ENCODE results near the gene ZNF689.
"Not testable (repeated sequence)": the region's sequence is repeated elsewhere in the genome, so short reads cannot be mapped to it uniquely, and the experiment has no call there.

The ZNF689 gene

DNA sequence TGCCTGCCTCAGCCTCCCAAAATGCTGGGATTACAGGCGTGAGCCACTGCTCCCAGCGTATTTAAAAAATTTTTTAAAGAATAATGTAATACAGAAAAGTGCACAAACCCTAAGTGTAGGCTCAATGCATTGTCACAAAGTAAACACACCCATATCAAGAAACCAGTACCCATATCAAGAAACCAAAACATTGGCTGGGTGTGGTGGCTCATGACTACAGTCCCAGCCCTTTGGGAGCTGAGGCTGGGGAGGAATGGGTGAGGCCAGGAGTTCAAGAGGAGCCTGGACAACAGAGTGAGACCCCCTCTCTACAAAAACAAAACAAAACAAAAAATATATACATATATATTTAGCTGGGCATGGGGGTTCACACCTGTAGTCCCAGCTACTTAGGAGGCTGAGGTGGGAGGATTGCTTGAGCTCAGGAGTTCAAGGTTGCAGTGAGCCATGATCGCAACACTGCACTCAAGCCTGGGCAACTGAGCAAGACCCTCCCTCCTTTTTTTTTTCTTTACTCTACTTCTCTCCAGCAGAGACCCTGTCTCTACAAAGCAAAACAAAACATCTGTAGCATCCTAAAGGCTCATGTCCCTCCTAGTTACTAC is 31.3 kb upstream of the ZNF689 start:
- no peak overlapping the region for H3K4me2 ChIP-seq (ENCODE audit: low read length)
- H3K27ac ChIP-seq (ENCODE audit: low read depth, low read length): no peak overlapping the region
- H3K79me2 ChIP-seq (ENCODE audit: control insufficient read depth, low read length): no peaks in the 10 kb centered on the region; the same call in 1 of the 2 replicates
- no peaks in the 10 kb centered on the region for H3K36me3 ChIP-seq (ENCODE audit: control insufficient read depth, low read length)
- H3K27me3 ChIP-seq (ENCODE audit: control insufficient read depth, low read length): no peaks in the 10 kb centered on the region
- TF ChIP-seq CTCF (IDR thresholded peaks at IDR 0.05; ENCODE audit: low read depth, low read length, poor library complexity, severe bottlenecking) (no peak), EZH2phosphoT487 (IDR thresholded peaks at IDR 0.05; ENCODE audit: borderline replicate concordance, low read length) (no peak)
- H3K4me3 ChIP-seq (ENCODE audit: low read length): no peak overlapping the region
- 0 out of 2 replicates have a peak, but pooled peaks cover 5% of the 10 kb centered on the region for H3F3A ChIP-seq (ENCODE audit: control insufficient read depth, insufficient read depth)
- no peaks in the 10 kb centered on the region for H3K9me3 ChIP-seq (ENCODE audit: control insufficient read depth, insufficient read depth, low read length)
- H4K20me1 ChIP-seq (ENCODE audit: control insufficient read depth, insufficient read depth, low read depth, low read length): no peaks in the 10 kb centered on the region
- H3K4me1 ChIP-seq (ENCODE audit: control insufficient read depth, low read length): 0 out of 2 replicates have a peak, but pooled peaks cover under 1% of the 10 kb centered on the region
- no peaks in the 10 kb centered on the region for H3K9me2 ChIP-seq (replicated peaks; ENCODE audit: control insufficient read depth, low read length)

DNA sequence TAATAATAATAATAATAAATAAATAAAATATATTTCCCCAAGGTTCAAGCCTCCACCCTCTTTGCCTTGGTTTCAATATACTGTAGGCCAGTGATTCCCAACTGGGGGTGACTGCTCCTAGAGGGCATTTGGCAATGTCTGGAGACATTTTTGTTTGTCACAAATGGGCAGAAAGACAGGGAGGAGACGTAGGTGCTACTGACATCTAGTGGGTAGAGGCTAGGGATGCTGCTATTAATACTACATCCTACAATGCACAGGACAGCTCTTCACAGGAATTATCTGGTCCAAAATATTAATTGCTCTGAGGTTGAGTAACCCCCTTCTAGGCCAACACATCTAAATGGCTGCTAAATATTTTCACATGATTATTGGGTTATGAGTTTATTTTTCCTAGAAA is 27.8 kb upstream of the ZNF689 start:
- H3K79me2 ChIP-seq (ENCODE audit: control insufficient read depth, low read length): peaks cover 29% of the 10 kb centered on the region
- H3K27ac ChIP-seq (ENCODE audit: low read depth, low read length): no peak overlapping the region
- H3K4me3 ChIP-seq (ENCODE audit: low read length): no peak overlapping the region
- H3K4me1 ChIP-seq (ENCODE audit: control insufficient read depth, low read length): peaks cover 15% of the 10 kb centered on the region
- H3K36me3 ChIP-seq (ENCODE audit: control insufficient read depth, low read length): 0 out of 2 replicates have a peak, but pooled peaks cover 2% of the 10 kb centered on the region
- H3K9me3 ChIP-seq (ENCODE audit: control insufficient read depth, insufficient read depth, low read length): no peaks in the 10 kb centered on the region
- H3K4me2 ChIP-seq (ENCODE audit: low read length): no peak overlapping the region
- peak; percentile 58 for TF ChIP-seq CTCF (IDR thresholded peaks at IDR 0.05; ENCODE audit: low read depth, low read length, poor library complexity, severe bottlenecking)
- no peak for TF ChIP-seq EZH2phosphoT487 (IDR thresholded peaks at IDR 0.05; ENCODE audit: borderline replicate concordance, low read length)
- 0 out of 2 replicates have a peak, but pooled peaks cover 5% of the 10 kb centered on the region for H3F3A ChIP-seq (ENCODE audit: control insufficient read depth, insufficient read depth)
- H4K20me1 ChIP-seq (ENCODE audit: control insufficient read depth, insufficient read depth, low read depth, low read length): no peaks in the 10 kb centered on the region
- no peaks in the 10 kb centered on the region for H3K27me3 ChIP-seq (ENCODE audit: control insufficient read depth, low read length)
- no peaks in the 10 kb centered on the region for H3K9me2 ChIP-seq (replicated peaks; ENCODE audit: control insufficient read depth, low read length)

GRCh38 chr16:30637139-30637538 is 26.9 kb upstream of the ZNF689 start:
- H4K20me1 ChIP-seq (ENCODE audit: control insufficient read depth, insufficient read depth, low read depth, low read length): not testable (repeated sequence)

DNA sequence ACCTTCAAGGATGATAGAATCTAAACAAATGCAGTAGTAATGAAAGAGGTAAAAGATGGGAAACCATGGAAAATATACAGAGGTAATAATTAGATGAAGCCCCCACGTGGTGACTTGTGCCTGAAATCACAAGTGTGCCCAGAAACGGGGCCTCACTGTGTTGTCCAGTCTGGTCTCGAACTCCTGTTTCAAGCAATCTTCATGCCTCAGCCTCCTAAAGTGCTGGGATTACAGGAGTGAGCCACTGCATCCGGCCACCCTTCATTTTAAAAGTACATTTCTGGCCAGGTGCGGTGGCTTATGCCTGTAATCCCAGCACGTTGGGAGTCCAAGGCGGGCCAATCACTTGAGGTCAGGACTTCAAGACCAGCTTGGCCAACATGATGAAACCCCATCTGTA is 26.4 kb upstream of the ZNF689 start:
- no peaks in the 10 kb centered on the region for H3K27me3 ChIP-seq (ENCODE audit: control insufficient read depth, low read length)
- H3K4me1 ChIP-seq (ENCODE audit: control insufficient read depth, low read length): peaks cover 15% of the 10 kb centered on the region
- no peak overlapping the region for H3K4me3 ChIP-seq (ENCODE audit: low read length)
- no peak overlapping the region for H3K27ac ChIP-seq (ENCODE audit: low read depth, low read length)
- H3K79me2 ChIP-seq (ENCODE audit: control insufficient read depth, low read length): peaks cover 29% of the 10 kb centered on the region
- H3K36me3 ChIP-seq (ENCODE audit: control insufficient read depth, low read length): 0 out of 2 replicates have a peak, but pooled peaks cover 2% of the 10 kb centered on the region
- H3F3A ChIP-seq (ENCODE audit: control insufficient read depth, insufficient read depth): peaks cover 9% of the 10 kb centered on the region; the same call in 1 of the 2 replicates
- no peaks in the 10 kb centered on the region for H3K9me3 ChIP-seq (ENCODE audit: control insufficient read depth, insufficient read depth, low read length)
- no peak for TF ChIP-seq CTCF (IDR thresholded peaks at IDR 0.05; ENCODE audit: low read depth, low read length, poor library complexity, severe bottlenecking)
- no peak for TF ChIP-seq EZH2phosphoT487 (IDR thresholded peaks at IDR 0.05; ENCODE audit: borderline replicate concordance, low read length)
- H3K9me2 ChIP-seq (replicated peaks; ENCODE audit: control insufficient read depth, low read length): no peaks in the 10 kb centered on the region
- no peaks in the 10 kb centered on the region for H4K20me1 ChIP-seq (ENCODE audit: control insufficient read depth, insufficient read depth, low read depth, low read length)
- peak overlapping the region; percentile 77; the same call in 1 of the 2 replicates for H3K4me2 ChIP-seq (ENCODE audit: low read length)

More at GRCh38 chr16:30637139-30637538, 26.9 kb upstream of the ZNF689 start:
- H3K27ac ChIP-seq (ENCODE audit: low read depth, low read length); H3K9me3 ChIP-seq (ENCODE audit: control insufficient read depth, insufficient read depth, low read length); H3K4me3 ChIP-seq (ENCODE audit: low read length); H3F3A ChIP-seq (ENCODE audit: control insufficient read depth, insufficient read depth); H3K27me3 ChIP-seq (ENCODE audit: control insufficient read depth, low read length); H3K9me2 ChIP-seq (replicated peaks; ENCODE audit: control insufficient read depth, low read length); H3K4me2 ChIP-seq (ENCODE audit: low read length); H3K36me3 ChIP-seq (ENCODE audit: control insufficient read depth, low read length): not testable (repeated sequence)
- Histone ChIP-seq H3K4me1 (ENCODE audit: control insufficient read depth, low read length) (peaks cover 15% of the 10 kb centered on the region), H3K79me2 (ENCODE audit: control insufficient read depth, low read length) (peaks cover 29% of the 10 kb centered on the region)

All from DOHH2 (cell line).